GM18858 (cell line): Measurements from ENCODE around the gene IRF2.
"Not testable (repeated sequence)": the region's sequence is repeated elsewhere in the genome, so short reads cannot be mapped to it uniquely, and the experiment has no call there.

ENCODE experiments used
- ATAC-seq: cut with Tn5 transposase; IDR thresholded peaks from one replicate; pipeline ENCODE4 v1.9.1; 2021; ENCODE audit not compliant: unreplicated experiment

IRF2 gene

DNA sequence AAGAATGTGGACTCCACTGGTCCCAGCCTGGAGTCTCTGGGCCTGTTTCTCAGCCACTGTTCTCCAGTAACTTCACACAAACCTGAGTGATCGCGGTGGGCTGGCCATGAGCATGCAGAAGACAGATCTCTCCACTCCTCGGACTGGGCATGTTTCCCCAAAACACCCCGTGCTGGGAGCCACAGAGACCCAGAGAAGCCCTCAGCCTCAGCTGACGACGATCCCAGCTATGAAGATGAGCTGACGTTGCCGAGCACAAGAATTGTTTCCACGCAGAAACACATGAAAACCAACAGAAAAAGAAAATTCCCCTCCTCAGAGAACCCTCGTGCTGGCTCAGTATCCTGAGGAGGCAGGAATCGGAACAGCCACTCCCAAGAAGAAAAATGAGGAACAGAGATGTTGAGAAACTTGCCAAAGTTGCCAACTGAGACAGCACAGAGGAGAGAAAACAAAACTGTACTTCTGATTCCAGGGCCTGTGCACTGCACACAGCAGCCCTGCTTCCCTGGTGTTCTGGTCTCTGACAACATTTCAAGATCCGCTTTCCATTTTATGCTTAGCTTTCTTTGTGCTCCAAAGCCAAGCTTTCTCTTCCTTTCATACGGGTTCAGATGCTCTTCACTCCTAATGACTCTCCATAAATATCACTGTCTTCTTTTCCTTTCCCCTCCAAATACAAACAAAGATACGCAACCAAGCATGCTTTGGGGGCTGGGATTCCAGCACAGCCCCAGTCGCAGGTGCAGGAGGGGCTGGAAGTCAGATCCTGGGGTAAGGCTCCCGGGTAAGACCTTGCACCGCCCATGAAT, 81.4 kb downstream of the IRF2 start:
- no peak for ATAC-seq

- no peak for ATAC-seq
These were observed 82.0 kb downstream of the IRF2 start for GRCh38 chr4:184392316-184392715.

DNA sequence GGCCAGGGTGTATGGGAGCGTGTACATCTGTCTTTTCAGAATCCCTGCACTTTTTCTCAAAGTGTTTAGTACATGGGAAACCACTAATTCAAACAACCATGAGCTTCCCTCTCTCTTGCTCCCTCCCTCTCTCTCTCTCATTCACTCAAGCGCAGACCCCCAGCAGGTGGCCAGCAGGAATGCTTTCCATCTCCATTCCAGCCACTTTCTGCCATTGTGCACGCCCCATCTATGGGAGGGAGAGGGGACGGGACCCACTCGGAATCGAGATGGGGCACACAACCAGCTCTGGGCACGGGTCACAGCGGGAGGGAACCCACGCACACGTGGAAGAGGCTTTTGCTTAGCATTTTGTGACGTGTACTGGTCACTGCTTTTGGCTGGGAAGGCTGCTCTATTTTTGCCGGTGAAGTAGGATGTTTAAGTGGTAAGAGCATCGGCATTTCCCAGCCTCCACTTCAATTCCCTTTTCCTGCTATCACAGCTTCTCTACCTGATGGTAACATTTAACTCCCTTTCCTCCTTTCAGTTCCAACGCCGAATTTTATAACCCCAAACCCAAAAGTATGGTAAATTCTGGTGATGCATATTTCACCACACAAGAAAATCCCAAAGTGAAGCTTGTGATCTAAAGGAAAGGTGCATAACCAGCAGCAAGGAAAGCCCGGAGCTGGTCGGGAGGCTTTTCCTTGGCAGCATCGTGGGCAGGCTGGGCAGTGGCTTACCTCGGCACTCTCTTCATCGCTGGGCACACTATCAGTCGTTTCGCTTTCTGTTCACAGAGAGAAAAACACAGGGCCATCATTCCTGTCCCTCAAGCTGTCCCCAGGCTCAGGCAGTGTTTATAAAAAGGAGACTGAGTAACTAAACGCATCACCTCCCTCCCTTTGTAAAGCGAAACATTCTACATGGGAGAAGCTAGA, 84.1 kb downstream of the IRF2 start:
- ATAC-seq: no peak

- ATAC-seq: no peak
These were observed 86.2 kb downstream of the IRF2 start for GRCh38 chr4:184388106-184388505.

DNA sequence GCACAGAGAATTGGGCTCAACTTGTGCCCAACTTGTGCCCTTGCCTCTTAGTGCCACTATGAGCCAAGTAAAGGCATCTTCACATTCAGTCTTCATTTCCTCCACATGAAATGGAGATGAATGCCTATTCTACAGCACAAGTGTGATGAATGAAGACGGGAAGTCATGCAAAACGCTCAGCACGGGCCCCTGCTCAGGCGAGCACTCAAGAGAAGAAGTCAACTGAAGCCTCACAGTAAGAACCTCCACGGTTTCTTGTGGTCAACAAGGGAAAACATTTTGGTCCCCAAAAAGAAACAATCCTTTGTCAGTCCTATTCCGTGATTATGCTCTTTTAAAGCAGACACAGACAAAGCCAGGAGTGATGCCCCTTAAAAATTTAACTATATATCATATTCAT, 87.0 kb downstream of the IRF2 start:
- peak; percentile 29 for ATAC-seq

GRCh38 chr4:184386271-184386781, 88.0 kb downstream of the IRF2 start:
- ATAC-seq: no peak

- no peak for ATAC-seq
These were observed 88.6 kb downstream of the IRF2 start for GRCh38 chr4:184385705-184386141.

- no peak for ATAC-seq
These were observed 89.4 kb downstream of the IRF2 start for GRCh38 chr4:184384810-184385557.

DNA sequence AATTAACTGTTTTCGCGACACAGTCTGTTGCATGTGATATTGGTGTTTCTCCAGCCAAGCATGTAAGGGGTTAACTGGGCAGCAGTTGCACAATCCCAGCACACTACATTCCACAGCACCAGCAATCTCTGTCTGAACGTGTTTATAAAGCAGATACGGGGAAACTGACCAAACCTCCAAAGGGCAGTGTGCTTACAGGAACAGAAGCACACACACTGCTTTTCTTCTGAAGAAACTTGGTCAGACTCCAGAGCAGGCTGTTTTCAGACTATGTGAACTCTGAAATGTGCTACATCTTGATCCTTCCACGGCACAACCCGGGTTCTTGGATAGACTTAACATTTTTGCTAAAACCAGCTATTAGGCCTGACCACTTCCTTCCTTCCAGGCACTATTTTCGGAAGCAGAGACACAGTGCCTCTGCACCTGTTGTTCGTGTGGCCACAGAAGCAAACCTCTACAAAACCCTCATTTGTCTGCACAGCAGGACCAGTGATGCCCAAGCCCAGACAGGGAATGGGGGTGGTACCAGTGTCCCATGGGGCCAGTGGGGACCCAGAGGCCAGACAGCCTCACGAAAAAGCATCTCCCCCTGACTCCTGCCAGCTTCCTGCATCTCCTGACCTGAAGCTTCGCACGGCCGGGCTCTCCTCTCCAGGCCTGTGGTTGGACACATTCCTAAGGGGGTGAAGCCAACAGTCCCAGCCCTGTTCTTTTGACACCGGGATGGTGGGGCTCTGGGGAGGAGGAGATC, 90.1 kb downstream of the IRF2 start:
- ATAC-seq: peak; percentile 73

DNA sequence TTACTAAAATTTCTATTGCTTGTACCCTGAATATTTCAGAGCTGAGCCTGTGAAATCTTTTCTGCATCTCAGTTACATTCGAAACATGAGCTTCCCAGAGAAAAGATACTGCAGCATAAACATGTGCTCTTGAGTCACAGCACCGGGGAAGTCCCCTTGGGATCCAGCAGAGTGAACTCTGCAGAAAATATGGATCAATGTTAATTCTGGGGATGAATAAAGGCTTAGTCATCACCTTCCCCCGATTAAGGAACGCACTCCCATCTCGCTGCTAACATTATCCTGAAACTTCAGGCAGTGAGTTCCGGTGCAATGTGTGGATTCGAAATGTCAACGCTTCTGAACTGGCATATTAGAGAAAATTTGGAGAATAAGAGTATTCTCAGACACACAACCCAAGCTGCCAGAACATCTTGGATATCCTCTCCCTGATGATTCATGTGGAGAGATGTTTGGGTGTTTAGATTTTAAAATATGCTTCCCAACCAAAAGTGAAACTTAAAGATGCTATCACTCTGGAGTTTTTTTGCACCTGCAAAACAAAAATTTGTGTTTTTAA, 90.8 kb downstream of the IRF2 start:
- no peak for ATAC-seq

GRCh38 chr4:184382189-184382846, 92.0 kb downstream of the IRF2 start:
- ATAC-seq: no peak

DNA sequence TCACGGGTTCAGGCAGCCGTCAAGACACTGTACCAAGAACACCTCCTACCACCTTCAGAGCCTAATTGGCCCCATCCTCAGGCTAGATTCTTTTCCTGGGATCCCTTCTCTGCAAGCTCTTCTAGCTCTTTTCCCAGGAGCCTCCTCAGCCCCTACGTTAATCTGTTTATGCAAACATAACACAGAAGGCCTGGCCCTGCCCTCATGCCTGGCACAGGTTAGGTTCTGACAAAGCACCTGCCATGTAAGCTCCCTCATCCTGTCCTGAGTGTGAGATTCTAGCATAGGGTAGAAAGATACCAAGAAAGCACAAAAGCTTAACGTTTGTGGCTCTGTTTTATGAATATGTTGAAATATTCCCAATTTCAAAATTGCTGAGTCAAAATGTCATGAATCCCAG, 93.6 kb downstream of the IRF2 start:
- ATAC-seq: no peak

DNA sequence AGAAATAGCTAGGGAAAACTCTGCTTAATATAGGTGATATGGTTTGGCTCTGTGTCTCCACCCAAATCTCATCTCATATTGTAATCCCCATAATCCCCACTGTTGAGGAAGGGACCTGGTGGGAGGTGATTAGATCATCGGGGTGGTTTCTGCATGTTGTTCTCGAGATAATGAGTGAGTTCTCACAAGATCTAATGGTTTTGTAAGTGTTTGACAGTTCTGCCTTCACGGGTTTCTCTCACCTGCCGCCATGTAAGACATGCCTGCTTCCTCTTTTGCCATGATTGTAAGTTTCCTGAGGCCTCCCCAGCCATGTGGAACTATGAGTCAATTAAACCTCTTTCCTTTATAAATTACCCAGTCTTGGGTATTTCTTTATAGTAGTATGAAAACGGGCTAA, 94.1 kb downstream of the IRF2 start:
- ATAC-seq: not testable (repeated sequence)

DNA sequence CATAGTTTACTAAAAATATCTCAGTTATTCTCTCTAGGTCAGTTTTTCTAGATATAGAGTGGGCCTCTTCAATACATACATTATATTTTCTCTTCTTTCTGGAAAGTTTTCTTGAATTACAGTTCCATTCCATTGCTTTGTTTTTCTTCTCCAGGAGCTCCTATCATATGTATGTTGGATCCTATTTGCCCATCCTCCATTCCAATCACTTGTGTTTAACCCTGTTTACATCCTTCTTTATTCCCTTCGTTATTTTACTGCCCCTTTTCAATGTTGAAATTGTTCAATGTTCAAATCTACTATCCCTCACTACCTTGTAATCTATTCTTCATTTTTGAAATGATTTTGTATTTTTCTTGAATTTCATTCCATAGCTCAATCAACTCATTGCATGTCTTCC, 97.4 kb downstream of the IRF2 start:
- ATAC-seq: no peak

GRCh38 chr4:184376126-184376838, 98.1 kb downstream of the IRF2 start:
- ATAC-seq: no peak

GRCh38 chr4:184375623-184376022, 98.7 kb downstream of the IRF2 start:
- ATAC-seq: not testable (repeated sequence)

GRCh38 chr4:184375027-184375426, 99.3 kb downstream of the IRF2 start:
- ATAC-seq: peak; percentile 46

DNA sequence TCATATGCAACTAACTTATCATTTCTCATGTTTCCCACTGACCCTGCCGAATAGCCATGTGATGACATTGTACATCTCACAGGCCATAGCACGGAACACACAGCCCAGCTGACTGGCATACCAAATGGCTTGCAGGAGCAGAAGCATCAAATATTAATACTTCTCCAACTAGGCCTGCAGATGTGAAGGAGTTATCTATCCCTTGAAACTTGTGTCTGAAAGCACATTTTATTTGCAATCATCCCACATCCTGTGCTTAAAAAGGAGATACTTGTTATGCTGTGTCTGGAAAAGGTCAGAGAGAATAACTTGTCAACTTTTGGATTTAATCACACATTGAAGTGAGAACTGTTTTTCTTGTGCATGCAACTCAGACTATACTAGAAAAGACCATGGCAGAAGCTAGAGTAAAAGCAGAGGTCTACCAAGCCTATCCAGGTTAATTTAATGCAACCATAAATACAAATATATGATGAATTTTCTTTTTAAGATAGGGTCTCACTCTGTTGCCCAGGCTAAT, 100.4 kb downstream of the IRF2 start:
- no peak for ATAC-seq

DNA sequence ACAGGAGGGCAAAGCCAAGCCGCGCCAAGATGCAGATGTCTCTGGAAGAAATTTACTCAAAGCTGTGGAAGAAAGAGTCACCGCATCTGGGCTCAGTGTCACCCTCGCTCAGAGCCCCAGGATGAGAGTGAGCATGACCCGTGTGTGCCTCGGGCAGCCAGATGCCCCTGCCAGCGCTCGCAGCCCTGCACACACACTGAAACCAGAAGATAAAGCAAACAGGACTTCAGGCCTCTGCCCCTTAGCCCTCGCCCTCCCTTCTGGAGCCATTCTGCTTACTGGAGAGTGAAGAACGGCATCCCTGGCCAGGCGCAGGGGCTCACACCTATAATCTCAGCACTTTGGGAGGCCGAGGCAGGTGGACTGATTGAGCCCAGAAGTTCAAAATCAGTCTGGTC, 103.0 kb downstream of the IRF2 start:
- no peak for ATAC-seq
